ENCODE results near the gene UGT3A2. TPM values are rescaled to one million over a fixed set of nuclear protein-coding genes. Genes with fewer than 3 reads are reported as not detected.

The UGT3A2 gene
- total and polyA plus RNA-seq, 2 of the 4 experiments (the other 2 are of a cell fraction): not detected

- H3K36me3 ChIP-seq (ENCODE audit: control insufficient read depth, insufficient read depth, low read length): no peaks in the 10 kb centered on the region
- no peak overlapping the region for H2AK5ac ChIP-seq (ENCODE audit: low read depth, low read length)
- ATAC-seq (ENCODE audit: low read depth): no peak
- H3K9ac ChIP-seq (ENCODE audit: low read depth, low read length): no peak overlapping the region
- no peak overlapping the region for H3K4ac ChIP-seq (ENCODE audit: low read depth, low read length)
- DNase-seq: no peak
- dilution Hi-C loops (cut with HindIII; ENCODE audit: low sequenced_read_pairs, unreplicated experiment): no loop called here
- TF ChIP-seq SMC3 (IDR thresholded peaks at IDR 0.05; ENCODE audit: low read depth, low read length) (no peak), RAD21 (IDR thresholded peaks at IDR 0.05; ENCODE audit: low read length) (no peak), MAZ (IDR thresholded peaks at IDR 0.05; ENCODE audit: borderline replicate concordance, low read depth, low read length) (no peak), BHLHE40 (IDR thresholded peaks at IDR 0.05; ENCODE audit: low read depth, low read length) (no peak), MAFK (IDR thresholded peaks at IDR 0.05; ENCODE audit: low read depth, low read length) (no peak), CEBPB (IDR thresholded peaks at IDR 0.05; ENCODE audit: low read depth, low read length) (no peak), RFX5 (IDR thresholded peaks at IDR 0.05; ENCODE audit: low read depth, low read length) (no peak), RCOR1 (IDR thresholded peaks at IDR 0.05; ENCODE audit: insufficient replicate concordance, low read length) (no peak), ELK1 (IDR thresholded peaks at IDR 0.05; ENCODE audit: borderline replicate concordance, low read depth, low read length) (no peak), USF2 (IDR thresholded peaks at IDR 0.05; ENCODE audit: low read depth, low read length) (no peak), NFE2L2 (IDR thresholded peaks at IDR 0.05; ENCODE audit: low read depth, low read length) (no peak), FOS (IDR thresholded peaks at IDR 0.05; ENCODE audit: low read depth, low read length) (no peak), CHD1 (IDR thresholded peaks at IDR 0.05; ENCODE audit: low read depth, low read length) (no peak), MXI1 (IDR thresholded peaks at IDR 0.05; ENCODE audit: borderline replicate concordance, low read depth, low read length) (no peak), POLR2A (IDR thresholded peaks at IDR 0.05; ENCODE audit: low read depth, low read length) (no peak)
- TF ChIP-seq, protein P1, sequence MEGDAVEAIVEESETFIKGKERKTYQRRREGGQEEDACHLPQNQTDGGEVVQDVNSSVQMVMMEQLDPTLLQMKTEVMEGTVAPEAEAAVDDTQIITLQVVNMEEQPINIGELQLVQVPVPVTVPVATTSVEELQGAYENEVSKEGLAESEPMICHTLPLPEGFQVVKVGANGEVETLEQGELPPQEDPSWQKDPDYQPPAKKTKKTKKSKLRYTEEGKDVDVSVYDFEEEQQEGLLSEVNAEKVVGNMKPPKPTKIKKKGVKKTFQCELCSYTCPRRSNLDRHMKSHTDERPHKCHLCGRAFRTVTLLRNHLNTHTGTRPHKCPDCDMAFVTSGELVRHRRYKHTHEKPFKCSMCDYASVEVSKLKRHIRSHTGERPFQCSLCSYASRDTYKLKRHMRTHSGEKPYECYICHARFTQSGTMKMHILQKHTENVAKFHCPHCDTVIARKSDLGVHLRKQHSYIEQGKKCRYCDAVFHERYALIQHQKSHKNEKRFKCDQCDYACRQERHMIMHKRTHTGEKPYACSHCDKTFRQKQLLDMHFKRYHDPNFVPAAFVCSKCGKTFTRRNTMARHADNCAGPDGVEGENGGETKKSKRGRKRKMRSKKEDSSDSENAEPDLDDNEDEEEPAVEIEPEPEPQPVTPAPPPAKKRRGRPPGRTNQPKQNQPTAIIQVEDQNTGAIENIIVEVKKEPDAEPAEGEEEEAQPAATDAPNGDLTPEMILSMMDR (conservative IDR thresholded peaks at IDR 0.05; ENCODE audit: low read depth, low read length): no peak
- H4K5ac ChIP-seq (ENCODE audit: low read depth, low read length): no peak overlapping the region
- H4K91ac ChIP-seq (ENCODE audit: insufficient read depth, low read depth, low read length): no peak overlapping the region
- no TSS peak for BruUV-seq (replicated peaks)
- no peak overlapping the region for H2AFZ ChIP-seq (replicated peaks; ENCODE audit: low read length, poor library complexity)
- ChIA-PET CTCF (interaction anchor here (1.0 kb wide), 1 partner anchor 21 kb away, joined by 3 read pairs; no protein-coding TSS in a partner anchor), POLR2A (ENCODE audit: unreplicated experiment) (no interaction called here)
- intact Hi-C loops (cut with micrococcal nuclease): no loop called here
- no peaks in the 10 kb centered on the region for H4K20me1 ChIP-seq (ENCODE audit: insufficient read depth, low read length)
- no peak overlapping the region for H4K8ac ChIP-seq (ENCODE audit: low read depth in 2 of 2, low read length in 2 of 2)
- no peak overlapping the region for H2BK15ac ChIP-seq (ENCODE audit: low read depth, low read length)
- H3K4me2 ChIP-seq (ENCODE audit: low read depth, low read length): no peak overlapping the region
- no peaks in the 10 kb centered on the region for H3K79me1 ChIP-seq (ENCODE audit: low read depth in 1 of 2, low read length in 2 of 2)
- H3K27me3 ChIP-seq (ENCODE audit: control insufficient read depth, insufficient read depth, low read length): no peaks in the 10 kb centered on the region
- no peak overlapping the region for H3K23ac ChIP-seq (ENCODE audit: low read depth, low read length)
- H2BK5ac ChIP-seq (ENCODE audit: low read depth, low read length, poor library complexity, severe bottlenecking): no peak overlapping the region
- no peak overlapping the region for H3K27ac ChIP-seq (ENCODE audit: insufficient read depth, low read length)
- no peaks in the 10 kb centered on the region for H3K4me1 ChIP-seq (ENCODE audit: control insufficient read depth, insufficient read depth, low read length)
- H3K14ac ChIP-seq (replicated peaks; ENCODE audit: low read depth, low read length): no peak overlapping the region; the same call in 1 of the 2 replicates
- no peak overlapping the region for H2BK20ac ChIP-seq (ENCODE audit: low read depth, low read length)
- no CpG with 5 or more reads among the region's 3 CpGs for WGBS, 2 experiments (ENCODE audit: extremely low coverage in 2 of 2, insufficient read length in 1 of 2)
- H3K9me3 ChIP-seq (ENCODE audit: control insufficient read depth, insufficient read depth, low read length): no peaks in the 10 kb centered on the region
- no peaks in the 10 kb centered on the region for H3K9me1 ChIP-seq (ENCODE audit: insufficient read depth, low read length)
- no peak overlapping the region for H3K56ac ChIP-seq (ENCODE audit: extremely low read depth, insufficient read depth, low read length)
- H2AK9ac ChIP-seq (replicated peaks; ENCODE audit: low read depth, low read length, poor library complexity): no peak overlapping the region
- in situ Hi-C loops (cut with MboI; ENCODE audit: low sequenced_read_pairs): no loop called here
- no peak overlapping the region for H2BK120ac ChIP-seq (ENCODE audit: low read depth, low read length)
- no peak overlapping the region for H3K4me3 ChIP-seq (ENCODE audit: insufficient read depth, low read depth, low read length)
- no peak overlapping the region for H3K18ac ChIP-seq (ENCODE audit: low read depth, low read length)
Observed at GRCh38 chr5:36099748-36100147, 33.1 kb upstream of the UGT3A2 start.
